SK-N-MC (cell line): ENCODE results near the gene SEMA3D.

Experiments used
- EZH2 ChIP-seq: fragments of 200-600 bp; sonication (generic); IDR thresholded peaks from one replicate; pipeline ENCODE4 v1.6.1; 2017; ENCODE audit warnings: antibody characterized with exemption
- FOXP2 ChIP-seq: optimal IDR thresholded peaks from 2 replicates; pipeline ENCODE3; 2011; ENCODE audit warnings: mild to moderate bottlenecking, moderate library complexity; ENCODE audit not compliant: insufficient read depth; ENCODE audit errors: extremely low read length, control extremely low read depth
- POLR2AphosphoS5 ChIP-seq: IDR thresholded peaks from 2 replicates; pipeline ENCODE4 v1.6.1; 2012; ENCODE audit warnings: mild to moderate bottlenecking, low read depth, low read length, borderline replicate concordance

- no peak for TF ChIP-seq POLR2AphosphoS5
- no peak for TF ChIP-seq EZH2
- TF ChIP-seq FOXP2: no peak
These were observed 153.6 kb downstream of the SEMA3D start for GRCh38 chr7:85033263-85033662.
